Superior temporal gyrus (tissue), 1 donor: ENCODE data around the gene SFSWAP.
"Not testable (repeated sequence)": the region's sequence is repeated elsewhere in the genome, so short reads cannot be mapped to it uniquely, and the experiment has no call there.

Experiments used
- DNase-seq: peaks from one replicate; pipeline ENCODE4 v3.0.0-alpha.2; 2016; ENCODE audit errors: extremely low spot score

The SFSWAP gene

GRCh38 chr12:131758016-131758739 is 47.3 kb downstream of the SFSWAP start:
- DNase-seq, result no peak

- DNase-seq, result no peak
Observed at GRCh38 chr12:131759176-131759575, 48.3 kb downstream of the SFSWAP start.

- DNase-seq, result no peak
Observed at GRCh38 chr12:131761638-131762037, 50.7 kb downstream of the SFSWAP start.

GRCh38 chr12:131764738-131765137 is 53.8 kb downstream of the SFSWAP start:
- DNase-seq, result no peak

- no peak for DNase-seq
Observed at GRCh38 chr12:131765961-131766360, 55.1 kb downstream of the SFSWAP start.

GRCh38 chr12:131766382-131767107 is 55.7 kb downstream of the SFSWAP start:
- no peak for DNase-seq

- DNase-seq, result no peak
Observed at GRCh38 chr12:131770120-131770519, 59.2 kb downstream of the SFSWAP start.

- no peak for DNase-seq
Observed at GRCh38 chr12:131771965-131772364, 61.1 kb downstream of the SFSWAP start.

GRCh38 chr12:131773582-131774221 is 62.8 kb downstream of the SFSWAP start:
- DNase-seq, result no peak

GRCh38 chr12:131774576-131775391 is 63.9 kb downstream of the SFSWAP start:
- no peak for DNase-seq

- DNase-seq, result no peak
Observed at GRCh38 chr12:131775392-131776236, 64.7 kb downstream of the SFSWAP start.

GRCh38 chr12:131776237-131776889 is 65.5 kb downstream of the SFSWAP start:
- no peak for DNase-seq

GRCh38 chr12:131777269-131777668 is 66.4 kb downstream of the SFSWAP start:
- not testable (repeated sequence) for DNase-seq

- no peak for DNase-seq
Observed at GRCh38 chr12:131779027-131779426, 68.1 kb downstream of the SFSWAP start.

- DNase-seq, result no peak
Observed at GRCh38 chr12:131782061-131782460, 71.2 kb downstream of the SFSWAP start.

GRCh38 chr12:131783915-131784541 is 73.1 kb downstream of the SFSWAP start:
- DNase-seq, result no peak

- peak; percentile 38 for DNase-seq
Observed at GRCh38 chr12:131784909-131785762, 74.2 kb downstream of the SFSWAP start.

GRCh38 chr12:131785763-131786330 is 75.0 kb downstream of the SFSWAP start:
- peak; percentile 48 for DNase-seq

GRCh38 chr12:131786331-131786730 is 75.4 kb downstream of the SFSWAP start:
- DNase-seq, result no peak
